ENCODE data around the gene GEMIN7. TPM values are rescaled to one million over a fixed set of nuclear protein-coding genes. Genes with fewer than 3 reads are reported as not detected.

GEMIN7 gene
- total and polyA plus RNA-seq, 4 donors: 18.7 to 29.0 (median 22.7) TPM

DNA sequence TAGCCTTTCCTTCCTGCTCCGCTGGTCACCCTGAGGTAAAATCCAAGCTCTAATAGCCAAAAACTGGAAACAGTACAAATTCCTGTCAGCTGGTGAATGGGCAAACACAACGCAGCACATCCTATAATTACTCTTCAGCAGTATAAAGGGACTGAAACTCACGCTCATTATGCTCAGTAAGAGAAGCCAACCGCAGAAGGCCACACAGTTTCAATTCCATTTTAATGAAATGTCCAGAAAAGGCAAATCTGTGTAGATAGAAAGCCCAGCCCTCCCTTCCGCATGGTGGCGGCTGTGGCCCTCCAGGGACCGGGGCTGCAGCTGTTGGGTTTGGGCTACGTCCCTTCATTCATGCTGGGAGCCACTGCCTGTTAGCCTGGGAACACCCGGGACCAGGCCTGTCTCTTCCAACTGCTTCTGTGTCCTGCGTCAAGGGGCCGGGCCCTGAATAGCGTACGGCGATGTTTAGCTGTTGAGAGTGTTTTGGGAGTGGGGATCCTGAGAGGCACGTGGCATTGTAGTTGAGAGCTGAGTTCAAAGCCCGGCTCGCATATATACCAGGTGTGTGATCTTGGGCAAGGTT is 58.2 kb downstream of the GEMIN7 start:
- no peak overlapping the region for H3K27ac ChIP-seq (ENCODE audit: low read depth in 1 of 2, low read length in 1 of 2)
- no peak for ATAC-seq (ENCODE audit: insufficient read depth, low FRiP score)
- peaks cover 0 to 22% (median 4%) of the 10 kb centered on the region in 4 donors for H3K36me3 ChIP-seq (ENCODE audit: control insufficient read depth in 4 of 4, insufficient read depth in 4 of 4, low read length in 4 of 4)
- no peak overlapping the region for H3K9ac ChIP-seq (ENCODE audit: insufficient read depth in 1 of 2, low read length in 2 of 2)
- TF ChIP-seq, protein P1, sequence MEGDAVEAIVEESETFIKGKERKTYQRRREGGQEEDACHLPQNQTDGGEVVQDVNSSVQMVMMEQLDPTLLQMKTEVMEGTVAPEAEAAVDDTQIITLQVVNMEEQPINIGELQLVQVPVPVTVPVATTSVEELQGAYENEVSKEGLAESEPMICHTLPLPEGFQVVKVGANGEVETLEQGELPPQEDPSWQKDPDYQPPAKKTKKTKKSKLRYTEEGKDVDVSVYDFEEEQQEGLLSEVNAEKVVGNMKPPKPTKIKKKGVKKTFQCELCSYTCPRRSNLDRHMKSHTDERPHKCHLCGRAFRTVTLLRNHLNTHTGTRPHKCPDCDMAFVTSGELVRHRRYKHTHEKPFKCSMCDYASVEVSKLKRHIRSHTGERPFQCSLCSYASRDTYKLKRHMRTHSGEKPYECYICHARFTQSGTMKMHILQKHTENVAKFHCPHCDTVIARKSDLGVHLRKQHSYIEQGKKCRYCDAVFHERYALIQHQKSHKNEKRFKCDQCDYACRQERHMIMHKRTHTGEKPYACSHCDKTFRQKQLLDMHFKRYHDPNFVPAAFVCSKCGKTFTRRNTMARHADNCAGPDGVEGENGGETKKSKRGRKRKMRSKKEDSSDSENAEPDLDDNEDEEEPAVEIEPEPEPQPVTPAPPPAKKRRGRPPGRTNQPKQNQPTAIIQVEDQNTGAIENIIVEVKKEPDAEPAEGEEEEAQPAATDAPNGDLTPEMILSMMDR (IDR thresholded peaks at IDR 0.05; ENCODE audit: control extremely low read depth, extremely low read depth): no peak
- DNase-seq: peak in 2 of 3 donors; percentile 28 to 41
- H3K4me3 ChIP-seq: no peak overlapping the region
- H3K27me3 ChIP-seq (ENCODE audit: control insufficient read depth in 3 of 3, insufficient read depth in 3 of 3, low read length in 2 of 3): no peaks in the 10 kb centered on the region
- 87% methylated on average over 17 of the region's 17 CpGs for WGBS, 2 donors
- no peaks in the 10 kb centered on the region for H3K9me3 ChIP-seq (ENCODE audit: control insufficient read depth in 4 of 4, insufficient read depth in 3 of 4, low read length in 3 of 4)
- H3K4me1 ChIP-seq (ENCODE audit: control insufficient read depth in 5 of 5, insufficient read depth in 5 of 5, low read length in 5 of 5): peaks cover 0 to 11% (median 4%) of the 10 kb centered on the region in 5 donors

- TF ChIP-seq, protein P1 (IDR thresholded peaks at IDR 0.05; ENCODE audit: control extremely low read depth, extremely low read depth): no peak
- Histone ChIP-seq H3K4me1 (ENCODE audit: control insufficient read depth in 5 of 5, insufficient read depth in 5 of 5, low read length in 5 of 5) (peaks cover 0 to 11% (median 4%) of the 10 kb centered on the region in 5 donors), H3K27ac (ENCODE audit: low read depth in 1 of 2, low read length in 1 of 2) (no peak overlapping the region), H3K27me3 (ENCODE audit: control insufficient read depth in 3 of 3, insufficient read depth in 3 of 3, low read length in 2 of 3) (no peaks in the 10 kb centered on the region), H3K9ac (ENCODE audit: insufficient read depth in 1 of 2, low read length in 2 of 2) (no peak overlapping the region), H3K4me3 (no peak overlapping the region), H3K9me3 (ENCODE audit: control insufficient read depth in 4 of 4, insufficient read depth in 3 of 4, low read length in 3 of 4) (no peaks in the 10 kb centered on the region), H3K36me3 (ENCODE audit: control insufficient read depth in 4 of 4, insufficient read depth in 4 of 4, low read length in 4 of 4) (peaks cover 0 to 32% (median 10%) of the 10 kb centered on the region in 4 donors)
- DNase-seq (no peak), ATAC-seq (ENCODE audit: insufficient read depth, low FRiP score) (no peak)
- WGBS, 2 donors: 84 to 93% methylated on average over 10 to 11 of the region's 11 CpGs
Observed at GRCh38 chr19:45138303-45138751, 59.3 kb downstream of the GEMIN7 start.

DNA sequence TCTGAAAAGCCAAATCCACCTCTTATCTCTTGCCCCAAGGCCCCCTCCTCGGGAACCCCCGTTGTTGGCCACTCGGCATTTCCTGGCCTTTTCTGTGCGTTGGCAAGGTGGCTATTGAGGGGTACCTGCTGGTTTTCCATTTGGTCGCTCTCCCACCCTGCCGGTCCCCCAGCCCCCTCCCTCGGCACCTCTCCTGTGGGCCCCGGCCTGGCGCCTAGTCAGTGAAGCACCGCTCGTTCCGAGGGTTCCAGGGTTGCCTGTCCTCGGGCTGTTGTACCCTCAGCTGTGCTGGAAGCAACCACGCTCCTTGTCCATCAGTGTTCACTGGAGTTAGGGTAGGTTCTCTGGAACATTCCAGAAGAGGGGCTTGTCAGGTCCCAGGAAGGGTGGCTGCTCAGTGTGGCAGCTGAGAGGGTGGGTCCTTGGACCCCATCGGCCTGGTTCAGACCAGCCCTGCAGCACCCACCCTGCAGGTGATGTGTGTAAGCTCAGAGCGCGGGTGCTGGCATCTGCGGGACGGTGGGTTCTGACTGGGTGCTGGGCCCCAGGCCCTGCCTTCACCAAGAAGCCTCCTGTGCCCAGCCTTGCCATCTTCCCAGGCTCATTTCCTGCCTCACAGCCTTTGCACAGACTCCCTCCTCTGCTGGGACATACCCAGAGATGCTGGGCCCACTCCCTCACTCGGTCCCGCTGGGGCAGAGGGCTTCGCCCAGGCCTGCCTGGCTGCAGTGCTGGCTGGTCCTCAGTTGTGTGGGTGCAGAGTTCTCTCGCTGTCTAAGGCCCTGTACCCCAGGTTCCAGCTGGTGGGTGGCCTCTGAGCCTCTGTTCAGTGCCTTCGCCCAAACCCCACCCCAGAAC is 60.5 kb downstream of the GEMIN7 start:
- no peak overlapping the region for H3K27ac ChIP-seq (ENCODE audit: low read depth in 1 of 2, low read length in 1 of 2)
- H3K36me3 ChIP-seq (ENCODE audit: control insufficient read depth in 4 of 4, insufficient read depth in 4 of 4, low read length in 4 of 4): peaks cover 0 to 39% (median 11%) of the 10 kb centered on the region in 4 donors
- peaks cover 0 to 11% (median 4%) of the 10 kb centered on the region in 5 donors for H3K4me1 ChIP-seq (ENCODE audit: control insufficient read depth in 5 of 5, insufficient read depth in 5 of 5, low read length in 5 of 5)
- no peak overlapping the region for H3K9ac ChIP-seq (ENCODE audit: insufficient read depth in 1 of 2, low read length in 2 of 2)
- H3K4me3 ChIP-seq: no peak overlapping the region
- H3K9me3 ChIP-seq (ENCODE audit: control insufficient read depth in 4 of 4, insufficient read depth in 3 of 4, low read length in 3 of 4): no peaks in the 10 kb centered on the region
- ATAC-seq (ENCODE audit: insufficient read depth, low FRiP score) (no peak), DNase-seq (no peak)
- TF ChIP-seq, protein P1 (IDR thresholded peaks at IDR 0.05; ENCODE audit: control extremely low read depth, extremely low read depth): no peak
- 95 to 97% methylated on average over 24 of the region's 24 CpGs for WGBS, 2 donors
- no peaks in the 10 kb centered on the region for H3K27me3 ChIP-seq (ENCODE audit: control insufficient read depth in 3 of 3, insufficient read depth in 3 of 3, low read length in 2 of 3)

All from lung (tissue), 12 donors.